ENCODE measurements around the gene TCERG1L.
"Not testable (repeated sequence)": the region's sequence is repeated elsewhere in the genome, so short reads cannot be mapped to it uniquely, and the experiment has no call there.

Gene TCERG1L

GRCh38 chr10:131080571-131080970 is 230.9 kb downstream of the TCERG1L start:
- no peak for DNase-seq

- DNase-seq = no peak
Measured at GRCh38 chr10:131079314-131079713, 232.2 kb downstream of the TCERG1L start.

GRCh38 chr10:131078882-131079280 is 232.6 kb downstream of the TCERG1L start:
- not testable (repeated sequence) for DNase-seq

- no peak for DNase-seq
Measured at GRCh38 chr10:131078131-131078881, 233.2 kb downstream of the TCERG1L start.

- DNase-seq = no peak
Measured at GRCh38 chr10:131077724-131078123, 233.8 kb downstream of the TCERG1L start.

- DNase-seq = no peak
Measured at GRCh38 chr10:131077031-131077430, 234.5 kb downstream of the TCERG1L start.

GRCh38 chr10:131076356-131076755 is 235.2 kb downstream of the TCERG1L start:
- no peak for DNase-seq

- DNase-seq = no peak
Measured at GRCh38 chr10:131075218-131075770, 236.2 kb downstream of the TCERG1L start.

GRCh38 chr10:131074682-131075081 is 236.8 kb downstream of the TCERG1L start:
- DNase-seq = no peak

GRCh38 chr10:131073469-131074035 is 238.0 kb downstream of the TCERG1L start:
- no peak for DNase-seq

- DNase-seq = no peak
Measured at GRCh38 chr10:131072651-131073468, 238.7 kb downstream of the TCERG1L start.

GRCh38 chr10:131071721-131072120 is 239.8 kb downstream of the TCERG1L start:
- DNase-seq = no peak

GRCh38 chr10:131070856-131071255 is 240.7 kb downstream of the TCERG1L start:
- no peak for DNase-seq

GRCh38 chr10:131068760-131069159 is 242.8 kb downstream of the TCERG1L start:
- no peak for DNase-seq

- no peak for DNase-seq
Measured at GRCh38 chr10:131068311-131068710, 243.2 kb downstream of the TCERG1L start.

- DNase-seq = no peak
Measured at GRCh38 chr10:131067690-131068089, 243.8 kb downstream of the TCERG1L start.

- DNase-seq = no peak
Measured at GRCh38 chr10:131065673-131066305, 245.7 kb downstream of the TCERG1L start.

GRCh38 chr10:131063311-131063710 is 248.2 kb downstream of the TCERG1L start:
- DNase-seq = no peak

- no peak for DNase-seq
Measured at GRCh38 chr10:131062621-131063260, 248.8 kb downstream of the TCERG1L start.

GRCh38 chr10:131061216-131061615 is 250.3 kb downstream of the TCERG1L start:
- no peak for DNase-seq

GRCh38 chr10:131059881-131060280 is 251.6 kb downstream of the TCERG1L start:
- no peak for DNase-seq

- DNase-seq = no peak
Measured at GRCh38 chr10:131058799-131059198, 252.7 kb downstream of the TCERG1L start.
